ENCODE results near the gene CCDC87.

The CCDC87 gene

DNA sequence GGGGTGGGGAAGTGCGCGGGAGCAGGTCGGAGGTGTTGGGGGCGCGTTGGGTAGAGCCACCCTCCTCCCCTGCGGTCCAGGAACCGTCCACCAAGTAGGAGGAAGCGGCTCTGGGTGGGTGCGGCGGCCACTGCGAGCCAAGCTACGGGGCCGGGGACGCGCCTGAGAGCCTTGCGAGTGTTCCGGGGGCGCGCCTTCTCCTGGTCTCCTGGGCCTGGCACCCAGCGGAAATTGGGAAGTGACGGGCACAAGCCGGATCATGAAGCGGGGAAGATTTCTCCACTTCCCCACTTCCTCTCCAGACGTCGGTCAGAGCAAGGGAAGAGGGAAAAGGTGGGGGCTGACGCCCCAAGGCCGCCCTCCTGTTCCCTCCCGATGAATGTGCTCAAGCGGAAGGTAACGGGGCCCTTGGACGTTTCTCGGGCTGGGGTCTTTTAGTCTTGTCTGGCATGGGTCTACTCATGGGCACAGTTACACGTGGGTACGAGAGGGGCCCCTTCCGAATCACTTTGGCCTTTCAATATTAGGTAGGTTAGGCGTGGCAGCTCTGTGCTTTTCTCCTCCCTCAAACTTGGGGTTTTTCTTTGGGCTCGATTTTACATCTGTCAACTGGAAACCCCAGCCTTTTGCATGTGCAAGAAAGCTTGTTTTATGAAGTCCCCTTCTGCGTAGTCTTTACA, 24.4 kb upstream of the CCDC87 start:
- Mint-ChIP-seq H3K4me1 (peaks cover 32% of the 10 kb centered on the region), H3K9me3 (no peaks in the 10 kb centered on the region), H3K27ac (peak overlapping the region; percentile 87 to 99 (median 98)), H3K36me3 (ENCODE audit: low read depth) (peaks cover 28% of the 10 kb centered on the region), H3K4me3 (peak overlapping the region; percentile 99), H3K27me3 (ENCODE audit: low read depth) (no peaks in the 10 kb centered on the region)
- TF ChIP-seq CTCF (IDR thresholded peaks at IDR 0.05; ENCODE audit: unreplicated experiment in 3 of 3): no peak

GRCh38 chr11:66616379-66617154, 23.7 kb upstream of the CCDC87 start, which contains the start of gene RBM14:
RBM14 (plus strand) TSS chr11:66616630; CDS start chr11:66616721, 91 bp downstream.
- no peak for TF ChIP-seq CTCF (IDR thresholded peaks at IDR 0.05; ENCODE audit: unreplicated experiment in 3 of 3)
- H3K4me1 Mint-ChIP-seq: peaks cover 32% of the 10 kb centered on the region
- peak within 1 kb of the TSS; percentile 87 to 99 (median 98) for H3K27ac Mint-ChIP-seq
- peak within 1 kb of the TSS; percentile 99 for H3K4me3 Mint-ChIP-seq
- no peaks in the 10 kb centered on the region for H3K9me3 Mint-ChIP-seq
- H3K36me3 Mint-ChIP-seq (ENCODE audit: low read depth): peaks cover 26% of the 10 kb centered on the region
- H3K27me3 Mint-ChIP-seq (ENCODE audit: low read depth): no peaks in the 10 kb centered on the region

- peaks cover 29% of the 10 kb centered on the region for H3K4me1 Mint-ChIP-seq
- peak overlapping the region in 1 of 3 experiments; percentile 44 for H3K4me3 Mint-ChIP-seq
- TF ChIP-seq CTCF (IDR thresholded peaks at IDR 0.05; ENCODE audit: unreplicated experiment in 3 of 3): no peak
- H3K36me3 Mint-ChIP-seq (ENCODE audit: low read depth): peaks cover 13% of the 10 kb centered on the region
- H3K27ac Mint-ChIP-seq: no peak overlapping the region
- H3K27me3 Mint-ChIP-seq (ENCODE audit: low read depth): no peaks in the 10 kb centered on the region
- H3K9me3 Mint-ChIP-seq: no peaks in the 10 kb centered on the region
These were observed 21.2 kb upstream of the CCDC87 start for GRCh38 chr11:66614073-66614472.

- Mint-ChIP-seq H3K27me3 (ENCODE audit: low read depth) (no peaks in the 10 kb centered on the region), H3K9me3 (no peaks in the 10 kb centered on the region), H3K4me1 (peaks cover 15% of the 10 kb centered on the region), H3K36me3 (ENCODE audit: low read depth) (no peaks in the 10 kb centered on the region), H3K27ac (peak overlapping the region in 1 of 3 experiments; percentile 35), H3K4me3 (no peak overlapping the region)
- TF ChIP-seq CTCF (IDR thresholded peaks at IDR 0.05; ENCODE audit: unreplicated experiment in 3 of 3): no peak
These were observed 19.6 kb upstream of the CCDC87 start for GRCh38 chr11:66612458-66612857.

- Mint-ChIP-seq H3K4me3 (no peak overlapping the region), H3K27ac (peak overlapping the region in 1 of 3 experiments; percentile 6), H3K36me3 (ENCODE audit: low read depth) (peaks cover 9% of the 10 kb centered on the region), H3K4me1 (peaks cover 6% of the 10 kb centered on the region), H3K27me3 (ENCODE audit: low read depth) (no peaks in the 10 kb centered on the region), H3K9me3 (no peaks in the 10 kb centered on the region)
- TF ChIP-seq CTCF (IDR thresholded peaks at IDR 0.05; ENCODE audit: unreplicated experiment in 3 of 3): no peak
These were observed 17.1 kb upstream of the CCDC87 start for GRCh38 chr11:66609721-66610617.

All from nephron (organoid).